Amniotic epithelial cell (primary cell): Measurements from ENCODE around the gene VN1R4.
"Not testable (repeated sequence)": the region's sequence is repeated elsewhere in the genome, so short reads cannot be mapped to it uniquely, and the experiment has no call there.

Experiments used
- DNase-seq: peaks from one replicate; pipeline ENCODE4 v3.0.0-alpha.2; 2010; ENCODE audit warnings: low read depth

VN1R4 gene

DNA sequence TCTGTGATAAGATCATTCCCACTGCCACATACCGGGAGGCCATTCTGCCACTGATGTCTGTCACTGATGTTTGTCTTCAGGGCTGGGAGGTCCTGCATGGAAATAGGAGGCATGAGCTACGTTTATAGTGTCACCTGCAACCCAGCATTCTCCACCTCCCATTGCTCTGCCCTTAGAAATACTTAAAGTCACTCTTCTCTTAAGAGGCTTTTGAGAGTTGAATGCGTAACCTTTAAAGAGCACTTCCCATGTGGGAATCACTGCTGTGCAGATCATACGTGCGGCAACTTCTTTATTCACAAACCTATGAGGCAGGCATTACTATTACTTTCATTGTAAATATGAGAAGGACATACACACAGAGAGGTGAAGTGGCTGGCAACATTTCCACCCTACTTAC is at the start of gene VN1R4:
TSS of gene VN1R4 (minus strand) at position 101 of the 400 bp plus-strand sequence. CDS start at position 43, 58 bp downstream.
- not testable (repeated sequence) for DNase-seq

DNA sequence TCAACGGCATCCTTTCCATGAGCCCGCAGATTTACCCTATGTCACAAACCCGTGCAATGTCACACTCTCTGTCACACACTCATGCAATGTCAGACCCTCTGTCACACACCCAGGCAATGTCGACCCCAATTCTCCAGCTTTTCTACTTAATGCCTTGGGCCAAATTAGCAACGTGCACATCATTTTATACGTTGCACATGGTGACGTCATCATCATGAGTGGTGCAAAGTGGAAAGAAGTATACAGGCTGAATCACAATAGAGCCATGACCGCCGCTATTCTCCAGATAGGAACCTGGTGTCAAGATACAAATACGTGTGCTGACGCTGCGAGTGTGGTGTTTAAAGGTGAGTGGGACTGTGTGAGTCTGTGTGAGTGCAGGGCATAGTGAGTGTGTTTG is 44.4 kb upstream of the VN1R4 start:
- no peak for DNase-seq

DNA sequence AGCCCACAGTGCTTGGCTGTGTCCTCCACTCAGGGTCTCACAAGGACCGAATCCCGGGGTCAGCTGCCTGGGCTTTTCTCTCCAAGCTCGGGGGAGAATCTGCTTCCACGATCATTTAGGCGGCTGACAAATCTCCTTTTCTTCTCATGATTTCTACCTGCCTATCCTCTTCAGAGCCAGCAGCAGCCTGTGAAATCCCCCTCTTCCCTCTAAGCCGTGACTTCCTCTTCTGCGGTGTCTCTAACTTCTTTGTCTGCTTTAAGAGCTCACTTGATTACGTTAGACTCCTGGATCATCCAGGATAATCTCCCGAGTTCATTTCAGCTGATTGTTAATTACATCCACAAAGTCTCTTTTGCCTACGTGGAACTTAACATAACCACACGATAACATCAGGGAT is 43.5 kb upstream of the VN1R4 start:
- no peak for DNase-seq

GRCh38 chr19:53308339-53308811 is 40.9 kb upstream of the VN1R4 start:
- no peak for DNase-seq

- not testable (repeated sequence) for DNase-seq
These were observed 33.8 kb upstream of the VN1R4 start for GRCh38 chr19:53301341-53301740.

DNA sequence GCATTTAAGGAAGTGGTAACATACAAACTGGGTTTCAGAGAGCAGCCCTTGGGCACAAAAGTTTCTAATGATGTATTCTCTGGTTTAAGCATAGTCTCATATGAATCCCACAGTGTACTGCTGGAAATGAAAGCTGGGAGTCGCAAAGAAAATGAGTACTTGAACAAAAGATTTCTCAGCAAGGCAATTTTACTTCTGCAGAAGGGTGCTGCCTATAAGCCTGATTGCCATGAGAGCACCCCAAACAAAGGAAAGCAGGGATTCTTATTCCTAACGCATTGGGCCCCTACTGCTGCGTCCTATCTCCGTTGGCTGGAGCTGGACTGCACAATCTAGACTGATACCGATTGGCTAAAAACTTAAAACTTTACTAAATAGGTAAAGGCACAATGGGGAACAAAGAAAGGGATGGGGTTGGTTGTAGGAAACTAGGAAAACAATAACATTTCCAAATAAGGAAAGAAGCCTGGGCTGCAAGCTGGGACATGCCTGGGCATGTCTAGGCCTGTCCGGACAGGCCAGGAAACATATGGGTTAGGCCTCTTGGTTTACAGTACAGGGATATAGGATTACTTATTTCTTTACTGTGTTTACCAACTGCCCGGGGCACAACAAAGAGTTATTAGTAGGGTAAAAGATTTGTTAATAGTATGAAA is 27.4 kb upstream of the VN1R4 start:
- no peak for DNase-seq

- no peak for DNase-seq
These were observed 23.4 kb upstream of the VN1R4 start for GRCh38 chr19:53290758-53291549.

DNA sequence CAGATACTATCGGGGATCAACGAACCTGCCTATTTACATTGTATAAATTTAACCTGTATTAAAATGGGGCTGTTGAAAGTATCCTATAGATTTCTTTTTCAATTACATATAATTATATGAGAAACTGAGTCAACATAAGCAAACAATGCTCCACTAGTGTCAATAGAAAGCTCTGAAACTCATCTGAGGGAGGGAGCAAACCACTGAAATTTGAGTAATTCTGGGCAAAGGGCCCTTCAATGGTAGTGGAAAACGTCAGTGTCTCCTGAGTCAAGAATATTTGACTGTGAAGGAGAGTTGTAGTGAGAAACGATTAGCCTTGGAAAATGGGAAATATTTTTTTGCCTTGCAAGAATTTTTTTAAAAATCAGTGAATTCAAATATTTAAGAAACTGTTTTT is 17.6 kb upstream of the VN1R4 start:
- DNase-seq = no peak

- not testable (repeated sequence) for DNase-seq
These were observed 14.4 kb upstream of the VN1R4 start for GRCh38 chr19:53281947-53282346.

- no peak for DNase-seq
These were observed 8.0 kb upstream of the VN1R4 start for GRCh38 chr19:53275480-53275879.

DNA sequence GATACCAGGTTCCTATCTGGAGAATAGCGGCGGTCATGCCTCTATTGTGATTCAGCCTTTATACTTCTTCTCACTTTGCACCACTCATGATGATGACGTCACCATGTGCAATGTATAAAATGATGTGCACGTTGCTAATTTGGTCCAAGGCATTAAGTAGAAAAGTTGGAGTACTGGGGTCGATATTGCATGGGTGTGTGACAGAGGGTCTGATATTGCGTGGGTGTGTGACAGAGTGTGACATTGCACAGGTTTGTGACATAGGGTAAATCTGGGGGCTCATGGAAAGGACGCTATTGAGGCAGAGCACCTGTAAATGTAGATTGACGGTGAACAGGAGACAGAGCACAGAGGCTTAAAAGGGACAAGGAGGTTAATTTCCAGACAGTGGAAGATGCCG is 4.5 kb upstream of the VN1R4 start:
- DNase-seq = no peak

DNA sequence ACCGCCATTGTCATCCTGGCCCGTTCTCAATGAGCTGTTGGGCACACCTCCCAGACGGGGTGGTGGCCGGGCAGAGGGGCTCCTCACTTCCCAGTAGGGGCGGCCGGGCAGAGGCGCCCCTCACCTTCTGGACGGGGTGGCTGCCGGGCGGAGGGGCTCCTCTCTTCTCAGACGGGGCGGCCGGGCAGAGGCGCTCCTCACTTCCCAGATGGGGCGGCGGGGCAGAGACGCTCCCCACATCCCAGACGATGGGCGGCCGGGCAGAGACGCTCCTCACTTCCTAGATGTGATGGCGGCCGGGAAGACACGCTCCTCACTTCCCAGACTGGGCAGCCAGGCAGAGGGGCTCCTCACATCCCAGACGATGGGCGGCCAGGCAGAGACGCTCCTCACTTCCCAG is 2.3 kb upstream of the VN1R4 start:
- DNase-seq = not testable (repeated sequence)

DNA sequence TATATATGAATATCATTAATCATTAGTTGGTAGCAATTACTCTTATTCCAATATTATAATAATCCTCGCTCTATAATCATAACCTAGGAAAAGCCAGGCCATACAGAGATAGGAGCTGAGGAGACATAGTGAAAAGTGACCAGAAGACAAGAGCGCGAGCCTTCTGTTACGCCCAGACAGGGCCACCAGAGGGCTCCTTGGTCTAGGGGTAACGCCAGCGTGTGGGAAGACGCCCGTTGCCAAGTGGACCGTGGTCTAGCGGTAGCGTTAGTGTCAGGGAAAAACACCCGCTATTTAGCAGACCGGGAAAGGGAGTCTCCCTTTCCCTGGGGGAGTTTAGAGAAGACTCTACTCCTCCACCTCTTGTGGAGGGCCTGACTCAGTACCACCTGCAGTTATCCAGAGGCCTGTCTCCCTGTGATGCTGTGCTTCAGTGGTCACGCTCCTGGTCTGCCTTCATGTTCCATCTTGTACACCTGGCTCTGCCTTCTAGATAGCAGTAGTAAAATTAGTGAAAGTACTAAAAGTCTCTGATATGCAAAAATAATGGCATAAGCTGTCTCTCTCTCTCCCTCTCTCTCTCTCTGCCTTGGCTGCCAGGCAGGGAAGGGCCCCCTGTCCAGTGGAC is 9.7 kb downstream of the VN1R4 start, which contains the start of gene VN1R2:
TSS of gene VN1R2 (plus strand) at position 578 of the 628 bp plus-strand sequence. CDS start 84 bp downstream, outside the sequence.
- not testable (repeated sequence) for DNase-seq

GRCh38 chr19:53254411-53255341 is 12.8 kb downstream of the VN1R4 start, which contains the start of gene ZNF677:
TSS of gene ZNF677 (minus strand) at chr19:53254873. CDS start at chr19:53251550, 3,323 bp downstream.
- DNase-seq = peak; percentile 81

DNA sequence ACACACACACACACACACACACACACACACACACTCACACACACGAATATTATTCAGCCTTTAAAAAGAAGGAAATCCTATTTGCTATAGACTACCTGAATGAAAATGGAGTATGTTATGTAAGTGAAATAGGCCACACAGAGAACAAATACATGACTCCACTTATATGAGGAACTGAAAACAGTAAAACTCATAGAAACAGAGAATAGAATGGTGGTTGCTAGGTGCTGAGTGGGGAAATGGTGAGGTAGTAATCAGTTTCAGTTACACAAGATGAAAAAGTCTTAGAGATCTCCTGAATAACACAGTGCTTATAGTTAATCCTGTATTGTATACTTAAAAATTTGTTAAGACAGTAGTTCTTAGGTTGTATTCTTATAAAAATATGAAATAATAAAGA is 21.0 kb downstream of the VN1R4 start:
- no peak for DNase-seq

DNA sequence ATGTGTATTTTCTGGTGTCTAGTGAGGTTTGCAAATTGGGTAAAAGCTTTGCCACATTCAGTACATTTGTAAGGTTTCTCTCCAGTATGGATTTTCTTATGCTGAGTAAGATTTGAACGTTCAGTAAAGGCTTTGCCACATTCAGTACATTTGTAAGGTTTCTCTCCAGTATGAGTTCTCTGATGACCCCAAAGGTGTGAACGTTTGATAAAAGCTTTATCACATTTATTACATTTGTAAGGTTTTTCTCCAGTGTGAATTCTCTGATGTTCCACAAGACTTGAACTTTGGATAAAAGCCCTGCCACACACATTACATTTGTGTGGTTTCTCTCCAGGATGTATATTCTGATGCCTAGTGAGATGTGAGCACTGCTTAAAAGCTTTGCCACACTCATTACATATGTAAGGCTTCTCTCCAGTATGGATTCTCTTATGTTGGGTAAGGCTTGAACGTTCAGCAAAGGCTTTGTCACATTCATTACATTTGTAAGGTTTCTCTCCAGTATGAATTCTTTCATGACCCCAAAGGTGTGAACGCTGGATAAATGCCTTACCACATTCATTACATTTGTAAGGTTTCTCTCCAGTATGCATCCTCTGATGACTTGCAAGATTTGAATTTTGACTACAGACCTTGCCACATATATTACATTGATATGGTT is 30.3 kb downstream of the VN1R4 start:
- DNase-seq = no peak

GRCh38 chr19:53224606-53225005 is 42.9 kb downstream of the VN1R4 start:
- DNase-seq = no peak

DNA sequence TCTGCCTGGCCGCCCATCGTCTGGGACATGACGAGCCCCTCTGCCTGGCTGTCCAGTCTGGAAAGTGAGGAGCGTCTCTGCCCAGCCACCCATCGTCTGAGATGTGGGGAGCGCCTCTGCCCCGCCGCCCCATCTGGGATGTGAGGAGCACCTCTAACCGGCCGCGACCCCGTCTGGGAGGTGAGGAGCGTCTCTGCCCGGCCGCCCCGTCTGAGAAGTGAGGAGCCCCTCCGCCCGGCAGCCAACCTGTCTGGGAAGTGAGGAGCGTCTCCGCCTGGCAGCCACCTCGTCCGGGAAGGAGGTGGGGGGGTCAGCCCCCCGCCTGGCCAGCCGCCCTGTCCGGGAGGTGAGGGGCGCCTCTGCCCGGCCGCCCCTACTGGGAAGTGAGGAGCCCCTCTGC is 44.8 kb downstream of the VN1R4 start:
- DNase-seq = not testable (repeated sequence)
